ENCODE results near the gene MAGIX. TPM values are rescaled to one million over a fixed set of nuclear protein-coding genes. Genes with fewer than 3 reads are reported as not detected.
"Not testable (repeated sequence)": the region's sequence is repeated elsewhere in the genome, so short reads cannot be mapped to it uniquely, and the experiment has no call there.

MAGIX gene
- total RNA-seq, 4 donors from 2014 or later: 0.69 to 4.6 (median 3.1) TPM

GRCh38 chrX:49139713-49140112, 22.8 kb upstream of the MAGIX start:
- H3K36me3 ChIP-seq: no peaks in the 10 kb centered on the region
- no peaks in the 10 kb centered on the region for H3K9me3 ChIP-seq
- ATAC-seq: no peak
- no peak overlapping the region for H3K27ac ChIP-seq
- 87 to 100% methylated on average over 1 to 4 of the region's 4 CpGs for WGBS, 2 donors (ENCODE audit: low coverage in 1 of 2)
- no peaks in the 10 kb centered on the region for H3K4me1 ChIP-seq
- H3K27me3 ChIP-seq: no peaks in the 10 kb centered on the region
- TF ChIP-seq POLR2AphosphoS5 (IDR thresholded peaks at IDR 0.05) (no peak), EP300 (IDR thresholded peaks at IDR 0.05) (no peak), POLR2A (IDR thresholded peaks at IDR 0.05) (no peak)
- TF ChIP-seq, protein P1, sequence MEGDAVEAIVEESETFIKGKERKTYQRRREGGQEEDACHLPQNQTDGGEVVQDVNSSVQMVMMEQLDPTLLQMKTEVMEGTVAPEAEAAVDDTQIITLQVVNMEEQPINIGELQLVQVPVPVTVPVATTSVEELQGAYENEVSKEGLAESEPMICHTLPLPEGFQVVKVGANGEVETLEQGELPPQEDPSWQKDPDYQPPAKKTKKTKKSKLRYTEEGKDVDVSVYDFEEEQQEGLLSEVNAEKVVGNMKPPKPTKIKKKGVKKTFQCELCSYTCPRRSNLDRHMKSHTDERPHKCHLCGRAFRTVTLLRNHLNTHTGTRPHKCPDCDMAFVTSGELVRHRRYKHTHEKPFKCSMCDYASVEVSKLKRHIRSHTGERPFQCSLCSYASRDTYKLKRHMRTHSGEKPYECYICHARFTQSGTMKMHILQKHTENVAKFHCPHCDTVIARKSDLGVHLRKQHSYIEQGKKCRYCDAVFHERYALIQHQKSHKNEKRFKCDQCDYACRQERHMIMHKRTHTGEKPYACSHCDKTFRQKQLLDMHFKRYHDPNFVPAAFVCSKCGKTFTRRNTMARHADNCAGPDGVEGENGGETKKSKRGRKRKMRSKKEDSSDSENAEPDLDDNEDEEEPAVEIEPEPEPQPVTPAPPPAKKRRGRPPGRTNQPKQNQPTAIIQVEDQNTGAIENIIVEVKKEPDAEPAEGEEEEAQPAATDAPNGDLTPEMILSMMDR (IDR thresholded peaks at IDR 0.05): no peak
- no peak overlapping the region for H3K4me3 ChIP-seq

DNA sequence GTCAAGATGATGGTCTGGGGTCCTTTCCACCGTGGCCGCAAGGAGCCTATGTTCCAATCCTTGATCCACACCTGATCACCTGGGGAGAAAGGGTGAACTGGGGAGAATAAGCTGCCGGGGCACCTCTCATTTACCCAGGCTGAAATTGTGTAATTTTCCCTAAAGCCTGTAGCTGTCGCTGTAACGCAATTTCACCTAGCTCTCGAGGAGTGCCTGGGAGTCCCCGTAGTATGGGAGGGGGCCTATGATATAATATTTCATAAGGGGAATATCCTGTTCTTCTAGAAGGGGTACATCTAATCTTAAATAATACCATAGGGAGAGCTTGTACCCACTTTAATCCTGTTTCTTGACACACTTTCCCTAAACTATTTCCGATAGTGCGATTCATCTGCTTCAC, 20.3 kb upstream of the MAGIX start:
- ATAC-seq, H3K27ac ChIP-seq, H3K27me3 ChIP-seq, H3K36me3 ChIP-seq, H3K4me1 ChIP-seq, H3K9me3 ChIP-seq, H3K4me3 ChIP-seq: not testable (repeated sequence)
- TF ChIP-seq, protein P1 (IDR thresholded peaks at IDR 0.05): peak; percentile 17 to 58 (median 37)
- 37 to 40% methylated on average over 8 of the region's 9 CpGs for WGBS, 2 donors (ENCODE audit: low coverage in 1 of 2)

DNA sequence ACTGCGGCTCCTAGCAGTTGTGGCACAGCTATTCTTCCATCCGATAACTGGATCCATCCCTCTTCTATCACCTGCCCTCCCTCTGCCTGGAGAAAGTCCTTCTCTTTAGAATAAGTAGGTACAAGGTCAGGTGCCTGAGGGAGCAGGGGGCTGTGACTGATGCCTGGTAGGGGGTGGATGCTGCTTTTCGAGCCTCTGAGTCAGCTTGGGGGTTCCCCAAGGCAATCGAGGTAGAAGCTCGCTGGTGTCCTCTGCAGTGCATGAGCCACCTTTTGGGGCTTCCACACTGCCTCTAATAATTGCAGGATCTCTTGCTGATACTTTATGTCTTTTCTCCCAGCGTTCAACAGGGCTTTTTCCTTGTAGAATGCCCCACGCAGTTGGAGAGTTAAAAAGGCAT, 19.4 kb upstream of the MAGIX start:
- WGBS, 2 donors (ENCODE audit: low coverage in 1 of 2): 65% methylated on average over 5 of the region's 7 CpGs; no CpG with 5 or more reads in 1 of the 2 donors
- not testable (repeated sequence) for H3K27ac ChIP-seq, H3K4me1 ChIP-seq, H3K4me3 ChIP-seq, H3K9me3 ChIP-seq, ATAC-seq, H3K27me3 ChIP-seq, H3K36me3 ChIP-seq

DNA sequence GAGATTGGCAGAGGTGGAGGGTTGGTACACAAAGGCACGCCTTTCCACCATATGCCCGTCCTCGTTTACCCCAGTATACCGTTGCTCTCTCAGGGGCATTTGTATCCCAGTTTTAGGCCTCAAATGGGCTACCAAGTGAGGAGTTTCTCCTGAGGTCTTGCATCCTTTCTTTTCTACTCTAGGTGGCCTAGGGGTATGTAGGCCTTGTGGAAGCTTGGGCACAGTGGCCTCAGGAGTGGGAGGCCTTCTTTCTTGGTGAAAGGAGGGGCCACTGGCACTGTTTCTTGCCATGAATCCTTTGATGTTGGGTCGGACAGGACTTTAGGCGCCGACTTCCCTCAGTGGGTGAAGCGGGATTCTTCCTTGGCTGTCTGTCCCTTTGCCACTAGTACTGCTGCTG, 15.3 kb upstream of the MAGIX start:
- no peaks in the 10 kb centered on the region for H3K9me3 ChIP-seq
- H3K27ac ChIP-seq: no peak overlapping the region
- no peaks in the 10 kb centered on the region for H3K36me3 ChIP-seq
- H3K27me3 ChIP-seq: no peaks in the 10 kb centered on the region
- WGBS, 2 donors (ENCODE audit: low coverage in 1 of 2): 98% methylated on average over 6 of the region's 8 CpGs; no CpG with 5 or more reads in 1 of the 2 donors
- ATAC-seq: no peak
- no peak overlapping the region for H3K4me3 ChIP-seq
- TF ChIP-seq, protein P1 (IDR thresholded peaks at IDR 0.05): no peak
- TF ChIP-seq POLR2A (IDR thresholded peaks at IDR 0.05) (no peak), POLR2AphosphoS5 (IDR thresholded peaks at IDR 0.05) (no peak), EP300 (IDR thresholded peaks at IDR 0.05) (no peak)
- no peaks in the 10 kb centered on the region for H3K4me1 ChIP-seq

GRCh38 chrX:49147936-49148335, 14.6 kb upstream of the MAGIX start:
- Histone ChIP-seq H3K27ac (no peak overlapping the region), H3K4me3 (no peak overlapping the region), H3K27me3 (no peaks in the 10 kb centered on the region), H3K36me3 (no peaks in the 10 kb centered on the region), H3K9me3 (no peaks in the 10 kb centered on the region), H3K4me1 (no peaks in the 10 kb centered on the region)
- TF ChIP-seq, protein P1 (IDR thresholded peaks at IDR 0.05): no peak
- no peak for TF ChIP-seq POLR2AphosphoS5 (IDR thresholded peaks at IDR 0.05)
- no peak for TF ChIP-seq POLR2A (IDR thresholded peaks at IDR 0.05)
- no peak for TF ChIP-seq EP300 (IDR thresholded peaks at IDR 0.05)
- ATAC-seq: no peak
- 84 to 90% methylated on average over 2 to 9 of the region's 13 CpGs for WGBS, 2 donors (ENCODE audit: low coverage in 1 of 2)

DNA sequence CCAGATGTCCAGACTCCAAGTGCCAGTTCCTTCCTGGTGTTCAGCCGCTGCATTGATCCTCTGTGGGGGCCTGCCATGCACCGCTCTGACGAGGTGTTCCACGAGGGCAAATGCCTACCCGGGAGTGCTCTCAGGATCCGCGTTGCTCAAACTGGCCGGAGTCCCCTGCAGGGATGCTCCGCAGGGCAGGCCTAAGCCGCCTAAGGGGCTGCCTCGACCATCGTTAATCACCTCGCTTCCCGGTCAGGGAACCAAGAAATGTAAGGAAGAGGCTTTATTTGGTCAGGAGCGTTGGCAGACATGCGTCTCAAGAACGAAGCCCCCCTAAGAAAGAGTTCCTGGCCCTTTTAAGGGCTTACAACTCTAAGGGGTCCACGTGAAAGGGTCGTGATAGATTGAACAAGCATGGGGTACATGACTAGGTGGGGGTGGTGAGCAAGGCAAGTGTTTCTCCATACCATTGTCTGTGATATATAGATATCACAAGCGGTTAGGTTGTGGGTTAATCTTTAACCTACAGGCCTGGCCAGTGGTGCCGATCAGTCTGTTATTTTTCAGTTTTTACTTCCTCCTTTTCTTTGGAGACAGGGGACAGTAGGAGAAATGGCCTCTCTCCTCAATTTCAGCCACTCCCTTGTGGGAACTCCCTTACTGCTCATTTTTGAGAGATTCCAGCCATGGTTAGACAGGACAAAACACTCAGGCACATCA, 14.0 kb upstream of the MAGIX start:
- H3K27ac ChIP-seq, H3K9me3 ChIP-seq, H3K27me3 ChIP-seq, H3K36me3 ChIP-seq, ATAC-seq, H3K4me1 ChIP-seq, H3K4me3 ChIP-seq: not testable (repeated sequence)
- 79 to 83% methylated on average over 2 to 4 of the region's 21 CpGs for WGBS, 2 donors (ENCODE audit: low coverage in 1 of 2)

GRCh38 chrX:49149291-49149690, 13.3 kb upstream of the MAGIX start:
- H3K4me3 ChIP-seq, H3K9me3 ChIP-seq, ATAC-seq, H3K27ac ChIP-seq, H3K36me3 ChIP-seq, H3K27me3 ChIP-seq, H3K4me1 ChIP-seq: not testable (repeated sequence)
- WGBS, 2 donors (ENCODE audit: low coverage in 1 of 2): 92 to 96% methylated on average over 3 to 9 of the region's 14 CpGs

Measured in gastroesophageal sphincter (tissue), 4 donors.